HG02798 (cell line): Measurements from ENCODE around the gene SH3GL3.

Experiments used
- ATAC-seq: cut with Tn5 transposase; IDR thresholded peaks from one replicate; pipeline ENCODE4 v1.9.1; 2021; ENCODE audit warnings: mild to moderate bottlenecking; ENCODE audit not compliant: unreplicated experiment, poor library complexity

SH3GL3 gene

DNA sequence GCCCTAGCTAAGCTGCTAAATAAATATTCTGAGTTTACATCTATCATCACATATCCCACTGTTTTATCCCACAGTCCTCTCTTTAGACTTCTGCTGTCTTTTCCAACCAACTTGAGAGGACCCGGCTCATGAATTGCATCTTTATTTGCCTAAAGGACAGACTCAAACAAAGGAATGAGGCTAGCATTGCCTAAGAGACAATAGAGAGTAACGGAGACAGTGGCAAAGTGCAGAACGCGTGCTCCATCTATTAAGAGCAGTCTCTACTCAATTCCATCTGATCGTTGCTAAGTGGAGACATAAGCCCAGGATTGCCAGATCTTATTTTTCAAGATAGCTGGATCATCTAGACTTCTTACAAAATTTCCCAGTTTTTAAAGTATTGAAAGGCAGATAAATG lies 209.1 kb downstream of the SH3GL3 start:
- no peak for ATAC-seq

DNA sequence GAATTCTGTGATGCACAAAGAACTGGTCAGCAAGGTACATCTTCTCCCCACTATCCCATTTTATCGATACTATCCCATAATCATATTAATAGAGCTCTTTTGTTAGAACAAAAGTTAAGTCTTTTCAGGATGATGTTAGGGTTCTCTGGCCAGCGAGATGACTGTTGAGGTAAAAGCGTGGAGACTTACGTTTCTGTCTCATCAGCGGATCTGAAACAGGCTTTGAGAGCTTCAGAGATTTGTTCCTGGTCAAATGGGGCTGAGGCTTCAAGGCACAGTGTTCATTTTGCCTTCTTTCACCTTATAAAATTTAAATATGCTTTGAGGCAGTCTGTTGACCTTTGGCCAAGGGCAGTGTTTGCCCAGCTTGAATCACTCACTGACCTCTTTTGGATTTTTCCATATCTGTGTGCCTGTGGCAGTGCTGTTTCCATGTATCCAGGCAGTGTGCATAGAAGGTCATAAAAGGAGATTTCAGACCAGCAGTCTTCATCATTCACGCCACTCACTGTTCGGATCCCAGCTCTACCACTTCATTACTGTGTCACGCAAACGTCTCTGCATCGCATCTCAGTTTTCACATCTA lies 209.9 kb downstream of the SH3GL3 start:
- ATAC-seq, result no peak

GRCh38 chr15:83657549-83657948 lies 210.4 kb downstream of the SH3GL3 start:
- no peak for ATAC-seq

- ATAC-seq, result no peak
Measured at GRCh38 chr15:83658430-83659416, 211.6 kb downstream of the SH3GL3 start.

DNA sequence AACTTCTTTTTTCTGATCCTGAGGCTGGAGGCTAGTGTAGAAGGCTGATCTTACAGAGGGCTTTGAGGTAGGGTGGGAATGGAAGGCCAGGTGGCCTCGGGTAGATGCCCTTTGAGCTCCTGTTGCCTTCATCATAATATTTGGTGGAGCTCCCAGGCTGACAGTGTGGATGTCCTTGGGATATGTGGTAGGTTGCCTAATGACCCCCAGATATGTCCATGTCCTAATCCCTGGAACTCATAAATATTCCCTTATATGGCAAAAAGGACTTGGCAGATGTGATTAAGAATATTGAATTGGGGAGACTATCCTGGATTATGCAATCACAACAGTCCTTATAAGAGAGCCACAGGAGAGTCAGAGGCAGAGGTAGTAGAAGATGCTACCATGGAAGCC lies 212.3 kb downstream of the SH3GL3 start:
- no peak for ATAC-seq

GRCh38 chr15:83665480-83665879 lies 218.3 kb downstream of the SH3GL3 start:
- no peak for ATAC-seq
